ENCODE measurements around the gene PLXNC1.

Gene PLXNC1

DNA sequence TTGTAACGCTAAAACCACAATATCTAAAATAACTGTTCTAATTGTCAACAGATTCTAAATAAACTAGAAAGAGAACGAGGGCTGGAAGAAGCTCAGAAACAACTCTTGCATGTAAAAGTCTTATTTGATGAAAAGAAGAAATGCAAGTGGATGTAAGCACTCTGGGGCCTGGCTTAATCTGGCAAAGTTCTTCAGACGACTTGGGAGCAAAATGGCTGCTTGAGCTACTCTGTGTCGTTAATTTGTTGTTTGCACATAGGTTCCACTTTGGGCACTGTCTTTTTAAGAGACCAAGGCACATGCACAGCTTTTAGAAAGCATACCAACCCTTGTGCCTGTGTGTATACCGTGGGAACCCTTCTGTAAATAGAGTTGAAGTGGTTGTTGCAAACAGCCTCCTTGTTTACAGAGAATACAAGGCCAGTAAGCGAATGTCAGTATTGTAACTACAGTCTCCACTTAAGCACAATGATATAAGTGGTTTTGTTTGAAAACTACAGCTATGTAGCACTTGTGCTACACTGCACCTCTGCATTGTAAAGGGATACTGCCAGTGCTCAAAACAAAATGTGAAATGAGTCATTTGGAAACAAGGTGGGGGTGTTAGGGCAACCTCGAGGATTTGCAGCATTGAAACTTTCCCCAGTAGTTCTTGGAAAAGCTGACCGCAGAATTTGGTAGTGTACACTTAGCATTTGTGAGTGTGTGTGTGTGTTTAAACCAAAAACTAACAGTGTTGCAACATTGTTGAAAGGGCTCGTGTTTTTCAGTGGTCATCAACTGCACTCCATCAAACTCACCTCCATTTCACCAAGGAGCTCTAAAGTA is 157.0 kb downstream of the PLXNC1 start:
- no peaks in the 10 kb centered on the region for H3K9me3 ChIP-seq (ENCODE audit: low read length)
- no peaks in the 10 kb centered on the region for H3K79me2 ChIP-seq (ENCODE audit: insufficient read depth, low read length)
- no peak overlapping the region for H2AFZ ChIP-seq (ENCODE audit: low read length)
- H3K9me2 ChIP-seq (ENCODE audit: low read depth, low read length): no peaks in the 10 kb centered on the region
- no peak overlapping the region for H3K9ac ChIP-seq (ENCODE audit: low read length)
- H3K4me1 ChIP-seq (ENCODE audit: insufficient read depth, low read length, severe bottlenecking): no peaks in the 10 kb centered on the region
- no peaks in the 10 kb centered on the region for H3F3A ChIP-seq (ENCODE audit: insufficient read depth, low read length)
- TF ChIP-seq, protein P1, sequence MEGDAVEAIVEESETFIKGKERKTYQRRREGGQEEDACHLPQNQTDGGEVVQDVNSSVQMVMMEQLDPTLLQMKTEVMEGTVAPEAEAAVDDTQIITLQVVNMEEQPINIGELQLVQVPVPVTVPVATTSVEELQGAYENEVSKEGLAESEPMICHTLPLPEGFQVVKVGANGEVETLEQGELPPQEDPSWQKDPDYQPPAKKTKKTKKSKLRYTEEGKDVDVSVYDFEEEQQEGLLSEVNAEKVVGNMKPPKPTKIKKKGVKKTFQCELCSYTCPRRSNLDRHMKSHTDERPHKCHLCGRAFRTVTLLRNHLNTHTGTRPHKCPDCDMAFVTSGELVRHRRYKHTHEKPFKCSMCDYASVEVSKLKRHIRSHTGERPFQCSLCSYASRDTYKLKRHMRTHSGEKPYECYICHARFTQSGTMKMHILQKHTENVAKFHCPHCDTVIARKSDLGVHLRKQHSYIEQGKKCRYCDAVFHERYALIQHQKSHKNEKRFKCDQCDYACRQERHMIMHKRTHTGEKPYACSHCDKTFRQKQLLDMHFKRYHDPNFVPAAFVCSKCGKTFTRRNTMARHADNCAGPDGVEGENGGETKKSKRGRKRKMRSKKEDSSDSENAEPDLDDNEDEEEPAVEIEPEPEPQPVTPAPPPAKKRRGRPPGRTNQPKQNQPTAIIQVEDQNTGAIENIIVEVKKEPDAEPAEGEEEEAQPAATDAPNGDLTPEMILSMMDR (IDR thresholded peaks at IDR 0.05; ENCODE audit: low read length): no peak
- TF ChIP-seq EZH2 (IDR thresholded peaks at IDR 0.05; ENCODE audit: borderline replicate concordance, low read length): no peak
- H4K20me1 ChIP-seq (ENCODE audit: insufficient read depth, low read length): no peaks in the 10 kb centered on the region
- H3K27me3 ChIP-seq (ENCODE audit: insufficient read depth, low read length): no peaks in the 10 kb centered on the region
- no peak overlapping the region for H3K4me2 ChIP-seq (ENCODE audit: low read length)
- H3K27ac ChIP-seq (ENCODE audit: low read depth, low read length, poor library complexity, severe bottlenecking): no peak overlapping the region
- H3K4me3 ChIP-seq (ENCODE audit: low read depth, low read length, poor library complexity, severe bottlenecking): no peak overlapping the region
- H3K36me3 ChIP-seq (ENCODE audit: insufficient read depth, low read length): peaks cover 61% of the 10 kb centered on the region

DNA sequence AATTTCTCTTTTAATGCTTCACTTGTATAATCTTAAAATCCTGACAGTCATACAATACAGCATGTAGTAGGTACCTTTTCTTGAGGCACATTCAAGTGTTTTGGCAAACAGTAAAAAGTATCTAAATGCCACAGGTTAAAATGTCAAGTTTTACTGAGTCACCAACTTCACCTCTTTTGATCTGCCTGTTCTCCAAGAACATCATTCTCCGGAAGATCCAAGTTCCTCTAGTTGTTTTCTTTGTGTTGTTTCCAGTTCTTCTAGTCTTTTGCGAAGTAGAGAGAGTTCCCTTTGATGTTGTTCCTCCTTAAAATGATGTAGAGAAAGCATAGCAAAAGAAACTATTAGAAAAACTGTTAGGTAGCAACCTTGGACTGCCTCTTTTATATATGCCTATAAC is 160.2 kb downstream of the PLXNC1 start:
- Histone ChIP-seq H3K9me3 (ENCODE audit: low read length) (no peaks in the 10 kb centered on the region), H3K36me3 (ENCODE audit: insufficient read depth, low read length) (peaks cover 76% of the 10 kb centered on the region), H3K9ac (ENCODE audit: low read length) (no peak overlapping the region), H3K79me2 (ENCODE audit: insufficient read depth, low read length) (no peaks in the 10 kb centered on the region), H3K4me3 (ENCODE audit: low read depth, low read length, poor library complexity, severe bottlenecking) (no peak overlapping the region), H3K9me2 (ENCODE audit: low read depth, low read length) (no peaks in the 10 kb centered on the region), H2AFZ (ENCODE audit: low read length) (no peak overlapping the region), H3K4me1 (ENCODE audit: insufficient read depth, low read length, severe bottlenecking) (no peaks in the 10 kb centered on the region), H3F3A (ENCODE audit: insufficient read depth, low read length) (no peaks in the 10 kb centered on the region), H3K27ac (ENCODE audit: low read depth, low read length, poor library complexity, severe bottlenecking) (no peak overlapping the region), H4K20me1 (ENCODE audit: insufficient read depth, low read length) (no peaks in the 10 kb centered on the region), H3K4me2 (ENCODE audit: low read length) (no peak overlapping the region), H3K27me3 (ENCODE audit: insufficient read depth, low read length) (no peaks in the 10 kb centered on the region)
- TF ChIP-seq, protein P1 (IDR thresholded peaks at IDR 0.05; ENCODE audit: low read length): no peak
- TF ChIP-seq EZH2 (IDR thresholded peaks at IDR 0.05; ENCODE audit: borderline replicate concordance, low read length): no peak

DNA sequence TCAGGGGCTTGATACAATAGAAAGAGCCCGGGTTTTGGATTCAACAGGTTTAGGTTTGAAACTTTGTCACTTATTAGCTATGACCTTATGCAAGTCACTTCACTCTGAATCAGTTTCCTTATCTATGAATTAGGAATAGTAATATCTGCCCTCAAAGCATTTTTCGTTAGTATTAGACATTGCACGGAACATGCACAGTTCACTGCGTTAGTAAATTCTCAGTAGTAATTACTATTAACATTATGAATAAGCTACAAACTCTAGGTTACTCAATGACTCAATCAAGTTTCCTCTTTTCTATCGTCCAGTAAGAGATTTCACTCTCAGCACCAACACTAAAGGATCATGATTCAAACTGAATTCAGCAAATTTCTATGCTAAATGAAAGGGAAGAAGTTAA is 161.0 kb downstream of the PLXNC1 start:
- H3K9me2 ChIP-seq (ENCODE audit: low read depth, low read length): no peaks in the 10 kb centered on the region
- H3K4me2 ChIP-seq (ENCODE audit: low read length): no peak overlapping the region
- no peak for TF ChIP-seq EZH2 (IDR thresholded peaks at IDR 0.05; ENCODE audit: borderline replicate concordance, low read length)
- TF ChIP-seq, protein P1 (IDR thresholded peaks at IDR 0.05; ENCODE audit: low read length): no peak
- no peak overlapping the region for H3K9ac ChIP-seq (ENCODE audit: low read length)
- no peak overlapping the region for H2AFZ ChIP-seq (ENCODE audit: low read length)
- no peaks in the 10 kb centered on the region for H3K9me3 ChIP-seq (ENCODE audit: low read length)
- no peaks in the 10 kb centered on the region for H3K27me3 ChIP-seq (ENCODE audit: insufficient read depth, low read length)
- no peak overlapping the region for H3K4me3 ChIP-seq (ENCODE audit: low read depth, low read length, poor library complexity, severe bottlenecking)
- H3K27ac ChIP-seq (ENCODE audit: low read depth, low read length, poor library complexity, severe bottlenecking): no peak overlapping the region
- no peaks in the 10 kb centered on the region for H4K20me1 ChIP-seq (ENCODE audit: insufficient read depth, low read length)
- H3K4me1 ChIP-seq (ENCODE audit: insufficient read depth, low read length, severe bottlenecking): no peaks in the 10 kb centered on the region
- no peaks in the 10 kb centered on the region for H3K79me2 ChIP-seq (ENCODE audit: insufficient read depth, low read length)
- H3F3A ChIP-seq (ENCODE audit: insufficient read depth, low read length): no peaks in the 10 kb centered on the region
- H3K36me3 ChIP-seq (ENCODE audit: insufficient read depth, low read length): peaks cover 69% of the 10 kb centered on the region

Measured in OCI-LY1 (cell line).